ENCODE data around the gene LRRC74A.
A peak's percentile ranks its signal among the peaks of the same experiment; 100 is the strongest.

Gene LRRC74A

DNA sequence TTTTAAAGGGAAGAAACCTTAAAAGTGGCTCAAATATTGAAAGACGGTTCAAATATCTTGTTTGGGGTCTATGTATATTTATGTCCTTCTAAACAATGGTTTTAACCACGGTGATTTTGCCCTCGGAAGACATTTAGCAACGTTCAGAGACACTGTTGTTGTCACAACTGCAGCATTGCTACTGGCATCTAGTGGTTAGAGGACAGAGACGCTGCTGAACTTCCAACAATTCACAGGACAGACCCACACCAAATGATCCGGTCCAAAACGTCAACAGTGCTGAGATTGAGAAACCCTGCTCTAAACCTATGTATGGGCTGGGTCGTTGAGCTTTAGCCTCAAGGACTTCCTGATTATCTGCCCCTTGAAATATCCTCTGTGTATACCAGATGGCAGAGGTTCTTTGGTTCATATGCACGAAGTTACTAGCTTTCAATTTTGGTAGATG lies 15.2 kb upstream of the LRRC74A start:
- DNase-seq, result peak; percentile 64

DNA sequence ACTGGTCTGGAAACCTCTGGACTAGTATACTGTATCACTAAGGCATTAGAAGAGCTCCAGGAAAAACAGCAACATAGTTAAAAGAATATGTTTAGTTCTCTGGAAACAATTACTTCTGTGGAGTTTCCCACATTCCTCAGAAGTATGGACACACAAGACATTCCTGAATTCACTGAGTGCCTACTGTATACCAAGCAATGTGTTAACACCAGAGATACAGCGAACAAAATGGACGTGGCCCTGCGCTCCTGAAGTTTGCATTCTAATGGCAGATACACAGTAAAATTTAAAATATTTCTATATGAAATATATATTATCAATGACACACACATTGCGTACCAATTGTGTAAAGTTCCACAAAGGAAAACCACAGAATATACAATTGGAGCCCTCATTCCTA lies 14.6 kb upstream of the LRRC74A start:
- DNase-seq, result no peak

DNA sequence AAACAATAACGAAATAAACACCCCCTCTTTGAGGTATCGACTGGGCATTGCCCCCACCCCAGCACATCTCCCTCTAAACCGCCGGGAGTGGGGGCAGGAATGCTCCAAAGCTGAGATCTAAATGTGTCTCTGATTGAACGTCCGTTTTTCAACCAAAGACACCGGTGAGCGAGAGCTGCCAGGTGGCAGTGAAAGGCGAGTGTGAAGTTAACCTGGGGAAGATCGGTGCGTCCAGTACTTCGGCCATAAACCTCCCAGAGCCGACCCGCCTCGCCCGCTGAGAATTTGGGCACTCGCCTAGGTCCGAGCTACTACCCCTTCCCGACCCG lies 14.2 kb upstream of the LRRC74A start:
- peak; percentile 45 for DNase-seq

DNA sequence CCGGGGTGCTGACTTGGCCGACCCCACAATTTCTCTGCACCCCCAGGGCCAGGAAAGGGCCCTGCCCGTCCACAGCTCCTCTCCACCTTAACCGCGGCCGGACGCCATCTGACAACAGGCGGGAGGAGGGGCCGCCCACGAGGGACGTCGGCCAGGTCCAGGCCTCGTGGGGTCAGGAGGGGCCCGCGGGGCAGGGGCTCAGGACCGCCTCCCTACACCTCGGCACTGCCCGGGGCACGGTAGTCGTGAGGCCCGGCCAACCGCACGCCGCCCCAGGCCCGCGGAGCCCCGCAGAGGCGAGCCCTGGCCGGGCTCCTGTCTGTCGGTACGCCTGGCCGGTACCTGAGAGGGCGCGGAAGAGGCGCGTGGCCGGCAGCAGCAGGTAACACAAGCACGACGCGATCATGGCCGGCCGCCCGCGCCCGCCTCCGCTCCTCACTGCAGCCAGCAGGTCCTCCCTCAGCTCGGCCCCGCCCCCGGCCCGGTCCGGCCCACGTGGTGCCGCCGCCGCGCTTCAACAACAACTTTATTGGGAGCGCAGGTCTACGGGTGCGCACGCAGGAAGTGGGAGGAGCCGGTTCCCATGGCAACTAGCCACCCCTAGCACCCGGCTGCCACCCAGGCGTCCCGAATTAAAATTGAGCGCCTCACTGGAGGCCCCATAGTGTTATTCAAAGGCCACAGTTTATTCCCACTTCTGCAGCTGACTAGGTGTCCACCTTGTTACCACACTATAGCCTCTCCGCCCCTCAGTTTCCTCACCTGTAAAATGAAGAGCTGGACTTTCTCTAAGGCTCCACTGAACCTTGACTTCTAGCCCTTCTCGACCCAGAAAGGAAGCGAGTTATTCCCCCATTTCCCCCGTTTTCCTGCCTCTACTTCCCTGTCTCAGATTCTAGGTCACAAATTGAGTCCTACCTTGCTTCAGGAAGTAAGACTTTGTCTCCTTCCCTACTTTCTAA lies 13.5 kb upstream of the LRRC74A start, which contains the start of gene ANGEL1:
TSS of gene ANGEL1 (minus strand) at position 461 of the 962 bp plus-strand sequence. CDS start at position 406, 55 bp downstream.
- DNase-seq, result peak; percentile 97

DNA sequence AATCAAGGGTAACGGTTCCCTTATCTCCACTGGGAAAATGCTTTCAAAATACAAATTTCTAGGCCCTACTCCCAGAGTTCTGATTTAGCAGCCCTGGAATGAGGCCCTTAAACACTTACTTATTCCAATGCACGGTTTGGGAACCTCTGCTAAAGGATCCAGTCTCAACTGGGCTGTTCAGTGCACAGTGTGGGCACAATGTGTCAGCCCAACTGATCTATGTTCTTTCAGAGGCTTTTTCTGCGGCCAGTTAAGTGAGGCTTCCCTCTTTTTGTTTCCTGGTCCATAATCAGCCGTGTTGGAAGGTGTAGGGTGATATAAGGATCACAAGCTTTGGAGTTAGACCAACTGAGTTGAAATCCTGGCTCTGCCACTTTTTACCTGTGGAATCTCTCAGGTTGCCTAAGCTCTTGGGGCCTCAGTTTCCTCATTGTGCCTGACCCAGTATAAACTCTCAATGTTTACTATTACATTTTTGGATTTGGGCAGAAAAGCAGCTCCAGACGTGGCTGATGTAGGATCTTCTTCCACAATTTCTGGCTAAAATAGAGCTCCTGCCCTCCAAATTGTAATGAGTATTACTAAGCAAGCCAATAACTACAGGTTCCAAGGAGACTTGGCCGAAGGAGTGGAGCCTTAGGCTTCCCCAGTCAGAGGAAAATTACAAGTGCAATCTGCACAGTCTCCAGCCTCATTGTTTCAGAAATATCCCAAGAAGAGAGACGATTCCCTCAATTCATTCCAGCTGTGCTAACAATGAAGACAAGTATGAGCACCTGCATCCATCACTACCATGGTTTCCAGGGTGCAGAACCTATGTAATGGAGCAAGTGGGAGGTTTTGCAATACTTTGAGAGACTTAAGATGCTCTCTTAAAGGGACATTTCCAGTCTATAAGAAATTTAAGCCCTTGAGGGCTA lies 11.2 kb upstream of the LRRC74A start:
- DNase-seq, result no peak

DNA sequence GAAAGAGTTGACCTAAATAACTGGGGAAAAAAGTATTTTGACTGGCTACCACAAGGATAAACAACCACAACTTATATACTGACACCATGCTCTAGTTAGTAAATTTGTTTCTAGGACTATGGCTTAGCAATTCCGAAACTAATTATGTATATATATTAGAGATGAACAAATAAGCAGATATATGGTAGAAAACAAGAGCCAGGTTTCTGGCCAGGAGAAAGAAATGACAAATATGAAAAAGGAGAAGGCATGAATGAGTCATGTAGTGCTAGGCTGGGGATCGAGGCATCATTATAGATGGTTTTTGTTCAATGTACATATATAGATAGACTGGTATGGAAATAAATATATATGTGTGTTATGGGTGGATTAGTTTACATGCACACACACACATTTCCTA lies 5.5 kb upstream of the LRRC74A start:
- DNase-seq, result no peak

DNA sequence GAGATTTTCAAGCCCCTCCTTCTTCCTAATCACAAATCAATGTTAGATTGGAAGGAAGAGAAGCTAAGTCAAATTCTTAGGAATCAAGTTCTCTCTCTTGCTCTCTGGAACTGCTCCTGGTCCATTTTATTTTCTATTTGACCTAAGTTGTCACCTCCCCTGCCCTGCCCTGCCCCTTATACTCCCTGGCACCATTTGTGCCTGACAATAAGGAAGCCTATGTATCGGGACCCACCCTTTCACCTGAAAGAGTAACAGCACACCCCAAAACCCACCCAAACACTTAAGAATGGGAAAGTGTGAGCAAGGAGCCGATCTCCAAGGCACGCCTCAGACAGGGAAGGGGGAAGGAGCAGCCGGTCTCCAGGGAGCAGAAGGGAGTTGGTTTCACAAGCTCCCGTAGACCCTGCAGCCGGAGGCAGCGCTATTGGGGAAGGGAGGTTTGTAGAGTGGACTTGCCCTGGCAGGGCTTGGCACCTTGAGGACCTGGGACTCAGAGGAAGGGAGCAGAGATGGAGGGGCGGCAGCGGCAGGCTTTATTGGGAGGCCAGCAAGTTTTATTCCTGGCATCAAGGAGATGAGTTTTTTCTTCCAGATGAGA lies 1.6 kb downstream of the LRRC74A start:
- DNase-seq, result no peak

DNA sequence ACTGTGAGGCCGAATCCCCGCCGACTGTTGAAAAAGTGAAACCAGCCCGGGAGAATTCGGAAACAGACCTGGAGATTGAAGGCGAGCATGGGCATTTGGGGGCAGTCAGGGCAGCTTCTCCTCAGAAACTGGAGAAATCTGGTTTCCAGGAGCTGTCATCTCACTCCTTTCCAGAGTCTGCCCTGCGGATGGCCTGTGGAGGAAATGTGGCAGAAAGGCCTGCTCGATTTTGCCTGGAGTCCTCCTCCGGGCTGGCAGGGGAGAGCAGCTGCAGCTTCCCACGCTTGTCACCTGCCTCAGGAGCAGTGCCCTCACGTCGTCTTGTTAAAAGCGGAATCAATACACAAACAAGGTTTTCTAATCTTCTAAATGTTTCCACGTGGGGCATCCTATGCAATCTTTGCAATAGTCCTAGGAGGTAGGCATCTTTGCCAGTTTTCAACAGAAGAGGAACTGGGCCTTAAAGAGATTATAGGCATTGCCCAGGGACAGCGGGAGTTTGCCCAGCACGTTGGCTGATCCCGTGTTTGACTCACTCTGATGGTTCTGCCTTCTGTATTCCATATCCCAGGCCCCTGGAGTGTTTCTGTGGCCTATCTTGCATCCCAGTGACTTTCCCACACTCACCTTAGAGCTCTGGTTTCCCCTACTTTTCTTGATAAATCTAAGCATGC lies 2.3 kb downstream of the LRRC74A start:
- DNase-seq, result no peak

DNA sequence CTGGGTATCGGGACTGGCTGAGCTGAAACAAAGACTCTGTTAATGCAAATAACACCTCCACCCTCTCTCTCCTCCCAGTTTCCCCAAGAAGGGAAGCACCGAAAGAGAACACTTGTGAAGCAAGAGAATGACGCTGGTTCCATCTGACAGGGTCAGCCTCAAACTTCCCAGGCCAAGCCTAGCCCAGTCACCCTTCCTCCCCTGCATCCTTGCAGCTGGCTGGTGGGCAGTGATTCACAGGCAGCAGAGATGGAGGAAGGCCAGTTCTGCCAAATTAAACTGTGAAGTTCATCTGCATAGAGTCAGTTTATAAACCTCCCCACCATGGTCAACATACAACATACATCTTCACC lies 2.8 kb downstream of the LRRC74A start:
- no peak for DNase-seq

DNA sequence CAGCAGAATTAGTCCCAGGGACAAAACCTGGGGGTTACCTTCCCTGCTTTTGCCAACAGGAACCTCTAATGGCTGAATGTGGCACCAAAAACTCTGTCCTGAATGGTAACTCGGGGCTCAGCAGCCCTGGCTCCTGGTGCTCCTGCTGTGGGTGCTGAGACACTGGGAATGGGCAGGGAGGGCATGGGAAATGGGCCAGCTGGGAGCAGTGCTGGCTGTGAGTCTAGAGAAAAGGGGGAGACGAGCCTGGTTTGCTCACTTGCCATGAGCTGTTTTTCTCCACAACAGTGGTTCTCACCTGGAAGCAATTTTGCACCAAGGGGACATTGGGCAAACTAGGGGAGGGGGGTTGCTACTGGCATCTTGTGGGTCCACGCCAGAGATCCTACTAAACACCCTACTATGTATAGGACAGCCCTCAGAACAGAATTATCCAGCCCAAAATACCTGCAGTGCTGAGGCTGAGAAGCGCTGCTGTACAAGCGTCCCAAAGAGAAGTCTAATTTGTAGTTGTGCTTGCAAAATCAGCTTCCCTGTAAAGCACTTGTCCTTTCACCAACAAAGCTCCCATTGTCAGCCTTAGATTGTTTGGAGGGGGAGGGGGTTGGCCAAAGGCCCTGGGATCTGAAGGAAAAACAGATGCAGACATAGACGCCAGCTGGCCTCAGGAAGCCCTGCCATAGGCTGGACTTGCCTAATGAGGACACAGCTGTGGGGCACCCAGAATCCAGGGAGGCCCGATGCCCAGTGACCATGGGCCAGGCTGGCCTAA lies 3.6 kb downstream of the LRRC74A start:
- DNase-seq, result no peak

DNA sequence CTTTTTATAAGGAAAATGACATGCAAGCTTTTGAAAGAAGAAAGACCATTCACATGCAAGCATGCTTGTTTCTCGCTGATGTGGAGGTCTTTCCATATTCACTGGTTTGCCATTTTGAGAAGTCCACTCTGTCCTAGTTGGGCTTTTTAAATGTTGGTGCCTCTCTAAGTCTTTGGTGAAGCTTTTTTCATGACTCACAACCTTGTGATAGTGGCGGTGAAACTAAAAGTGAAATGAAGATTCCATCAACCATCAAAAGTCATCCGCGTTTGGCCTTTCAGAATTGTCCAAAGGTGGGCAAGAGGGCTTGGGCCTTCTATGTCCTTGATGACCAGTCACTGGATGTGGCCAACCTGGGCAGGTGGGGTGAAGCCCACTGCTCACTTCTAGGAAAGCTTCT lies 4.3 kb downstream of the LRRC74A start:
- no peak for DNase-seq

DNA sequence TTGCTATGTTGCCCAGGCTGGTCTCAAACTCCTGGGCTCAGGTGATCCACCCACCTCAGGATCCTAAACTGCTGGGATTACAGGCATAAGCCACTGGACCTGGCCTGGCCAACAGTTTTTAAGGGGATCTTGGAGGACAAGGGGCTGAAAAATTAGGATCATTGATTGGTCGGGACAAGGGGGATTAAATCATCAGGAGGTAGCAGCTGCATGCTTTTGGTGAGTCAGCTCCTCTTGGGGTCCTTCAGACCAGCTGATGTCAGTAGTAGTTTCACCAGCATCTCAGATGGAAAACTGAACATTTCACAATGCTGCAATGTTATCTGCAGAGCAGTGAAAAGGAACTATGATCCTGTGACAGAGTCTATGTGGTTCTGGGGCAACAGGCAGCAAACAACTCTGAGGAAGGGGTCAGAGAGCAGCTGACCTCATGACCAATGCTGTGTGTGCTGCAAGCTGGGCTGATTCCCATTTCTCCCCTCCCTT lies 6.3 kb downstream of the LRRC74A start:
- no peak for DNase-seq

DNA sequence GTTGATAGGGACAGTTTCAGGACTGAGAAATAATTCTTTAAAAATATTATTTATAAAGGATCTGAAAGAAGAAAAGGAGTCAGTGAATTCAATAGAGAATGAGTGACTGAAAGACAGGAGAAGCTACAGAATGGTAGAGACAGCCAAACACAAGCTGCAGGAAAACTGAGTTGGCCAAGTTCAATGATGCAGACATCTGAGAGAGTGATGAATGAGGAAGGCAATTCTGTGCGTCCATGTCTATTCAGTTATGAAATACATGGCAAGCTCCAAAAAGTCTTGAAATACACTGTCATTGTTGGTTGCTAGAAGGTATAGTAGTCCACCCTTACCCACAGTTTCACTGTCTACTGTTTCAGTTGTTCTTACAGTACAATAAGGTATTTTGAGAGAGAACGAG lies 6.8 kb downstream of the LRRC74A start:
- DNase-seq, result no peak

DNA sequence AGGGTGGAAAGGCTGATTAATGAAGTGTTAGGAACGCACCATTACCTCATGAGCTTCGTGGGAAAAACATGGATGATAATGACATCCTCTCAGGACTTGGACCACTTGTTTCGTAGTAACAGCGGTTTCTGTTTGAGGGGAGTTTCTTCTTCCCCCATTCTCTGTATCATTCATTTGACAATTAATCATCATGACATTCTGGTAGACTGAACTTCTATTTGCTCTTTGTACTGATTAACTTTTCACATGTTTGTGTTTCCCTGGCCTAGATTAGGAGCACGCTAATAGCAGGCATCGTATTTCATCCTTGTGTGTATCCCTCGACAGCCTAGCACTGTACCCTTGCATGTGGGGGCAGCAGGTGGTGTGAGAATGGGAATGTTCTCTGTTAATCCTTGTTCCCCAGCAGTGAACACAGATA lies 8.0 kb downstream of the LRRC74A start:
- peak; percentile 55 for DNase-seq

DNA sequence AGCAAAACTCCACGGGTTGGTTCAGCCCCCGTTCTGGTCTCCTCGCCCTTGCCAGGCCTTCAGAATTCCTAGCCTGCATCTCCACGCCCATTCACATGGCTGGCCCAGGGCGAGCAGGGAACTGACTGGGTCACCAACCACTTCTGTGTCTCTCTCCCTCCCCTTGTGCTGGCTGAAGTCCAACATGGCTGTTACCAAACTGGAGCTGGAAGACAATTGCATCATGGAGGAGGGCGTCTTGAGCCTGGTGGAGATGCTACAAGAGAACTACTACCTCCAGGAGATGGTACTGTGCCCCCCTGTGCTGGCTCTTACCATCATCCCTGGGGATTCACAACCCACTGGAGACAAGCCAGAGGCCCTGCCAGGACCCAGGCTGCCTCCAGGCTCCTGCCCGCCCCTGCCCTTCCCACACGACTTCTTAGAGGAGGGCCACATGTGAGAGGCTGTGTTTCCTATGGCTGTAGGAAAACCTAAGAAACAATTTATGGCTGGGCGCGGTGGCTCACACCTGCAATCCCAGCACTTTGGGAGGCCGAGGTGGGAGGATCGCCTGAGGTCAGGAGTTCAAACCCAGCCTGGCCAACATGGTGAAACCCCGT lies 9.9 kb downstream of the LRRC74A start:
- no peak for DNase-seq

DNA sequence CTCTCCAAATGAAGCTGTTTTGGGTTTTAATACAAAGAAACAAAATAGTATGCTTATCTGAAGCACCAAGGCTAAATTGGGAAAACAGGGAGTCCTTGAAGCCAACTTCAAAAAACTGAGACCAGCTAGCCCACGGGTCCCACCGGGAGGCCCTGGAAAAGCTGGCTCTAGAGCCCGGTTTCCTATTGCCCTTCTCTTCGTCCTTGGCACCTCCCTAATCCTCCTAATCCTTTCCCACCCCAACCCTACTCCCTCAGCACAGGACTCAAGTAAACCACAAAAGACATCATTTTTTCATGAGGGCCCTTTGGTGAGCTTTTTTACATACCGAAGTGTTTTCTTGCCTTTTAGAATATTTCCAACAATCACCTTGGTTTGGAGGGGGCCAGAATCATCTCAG lies 11.3 kb downstream of the LRRC74A start:
- DNase-seq, result no peak

DNA sequence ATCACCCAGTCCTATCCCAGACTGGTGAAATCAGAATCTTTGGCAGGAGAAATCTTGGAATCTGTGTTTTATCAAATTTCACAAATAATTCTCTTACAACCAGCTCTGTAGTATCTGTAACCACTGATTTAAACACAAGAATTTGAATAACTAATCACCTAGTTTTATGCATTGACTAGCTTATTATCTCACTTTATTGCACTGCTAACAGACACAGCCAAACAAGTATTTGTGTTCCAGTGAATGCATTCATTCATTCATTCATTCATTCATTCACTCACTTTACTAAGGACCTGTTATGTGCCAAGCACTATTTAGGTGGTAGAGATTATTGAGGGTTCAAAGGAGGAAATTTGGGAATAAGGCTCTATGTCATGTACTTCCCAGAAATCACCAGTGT lies 16.2 kb downstream of the LRRC74A start:
- no peak for DNase-seq

DNA sequence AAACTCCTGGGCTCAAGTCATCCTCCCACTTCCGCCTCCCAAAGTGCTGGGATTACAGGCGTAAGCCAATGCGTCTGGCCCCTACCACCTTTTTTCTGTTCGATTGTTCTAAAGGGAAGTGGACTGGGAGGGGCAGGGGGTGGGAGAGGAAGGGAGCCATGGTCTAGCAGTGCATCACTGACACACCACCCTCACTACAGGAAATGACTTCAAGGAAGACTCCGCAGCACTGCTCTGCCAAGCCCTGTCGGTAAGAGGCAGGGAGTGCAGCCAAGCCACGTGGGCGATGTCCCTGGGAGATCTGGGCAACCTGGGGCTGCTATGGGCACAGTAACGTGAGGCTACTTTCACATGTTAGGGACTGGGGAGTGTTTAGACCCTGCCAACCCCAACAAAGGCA lies 18.0 kb downstream of the LRRC74A start:
- no peak for DNase-seq

DNA sequence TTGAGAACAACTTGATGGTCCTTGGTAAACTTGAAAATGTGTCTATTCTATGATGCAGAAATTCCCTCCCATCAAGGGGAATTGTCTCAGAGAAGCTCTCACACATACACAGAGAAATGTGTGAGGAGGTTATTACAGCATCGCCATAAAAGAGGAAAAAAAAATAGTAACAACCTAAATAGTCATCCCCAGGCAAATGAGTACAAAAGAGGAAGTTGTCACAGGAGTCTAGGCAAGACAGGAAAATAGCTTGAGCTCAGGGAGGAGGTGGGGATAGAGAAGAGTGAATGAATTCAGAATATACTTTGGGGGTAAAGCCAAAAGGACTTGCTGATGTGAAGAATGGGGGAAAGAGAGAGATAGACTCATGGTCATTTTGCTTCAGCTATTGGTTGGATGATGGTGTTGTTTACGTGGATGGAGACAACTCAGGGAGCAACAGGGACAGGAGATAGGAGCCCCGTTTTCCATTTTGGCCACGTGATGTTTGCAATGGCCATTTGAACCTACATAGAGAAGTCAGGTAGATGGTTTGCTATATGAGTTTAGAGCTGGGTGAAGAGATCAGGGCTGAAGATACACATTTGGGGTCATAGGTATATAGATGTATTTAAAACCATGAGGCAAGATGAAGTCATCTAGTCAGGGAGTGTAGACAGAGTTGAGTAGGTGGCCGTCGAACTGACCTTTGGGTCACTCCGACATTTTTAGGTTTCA lies 20.3 kb downstream of the LRRC74A start:
- no peak for DNase-seq

DNA sequence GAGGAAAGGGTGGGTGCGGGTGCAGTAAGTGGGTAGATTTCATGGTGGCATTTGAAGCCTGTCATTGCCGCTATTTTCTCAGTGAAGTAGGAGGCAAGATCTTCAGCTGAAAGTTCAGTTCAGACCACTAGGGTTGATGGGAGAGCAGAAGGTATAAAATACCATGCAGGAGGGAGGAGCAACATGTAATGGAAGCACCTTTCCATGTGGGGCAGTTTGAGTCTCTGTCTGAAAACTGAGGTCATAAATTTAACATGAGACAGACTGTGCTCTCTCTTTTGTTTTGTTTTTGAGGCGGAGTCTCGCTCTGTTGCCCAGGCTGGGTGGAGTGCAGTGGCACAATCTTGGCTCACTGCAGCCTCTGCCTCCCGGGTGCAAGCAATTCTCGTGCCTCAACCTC lies 22.7 kb downstream of the LRRC74A start:
- no peak for DNase-seq

DNA sequence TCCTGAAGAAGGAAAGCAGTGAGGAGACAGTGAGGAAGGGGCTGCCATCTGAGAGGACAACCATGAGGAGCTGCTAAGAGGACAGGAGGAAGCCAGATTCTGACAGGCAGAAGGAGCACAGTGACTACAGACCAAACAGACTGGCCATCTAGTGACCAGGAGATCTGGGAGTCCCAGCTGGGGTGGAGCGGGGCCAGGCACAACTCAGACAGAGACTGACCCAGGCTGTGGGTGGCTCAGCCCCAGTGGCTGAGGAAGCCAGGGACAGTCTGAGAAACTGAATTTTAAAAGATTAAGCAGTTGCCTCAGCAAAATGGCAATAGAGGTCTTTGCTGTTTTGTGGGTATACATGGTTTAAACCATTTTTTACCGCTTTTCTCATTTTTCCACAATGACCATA lies 28.9 kb downstream of the LRRC74A start:
- no peak for DNase-seq

Measured in DMS79 treated with DMSO at 0.1 percent for 48 hours (cell line).